Measurements from ENCODE around the gene CMTM1. TPM values are rescaled to one million over a fixed set of nuclear protein-coding genes. Genes with fewer than 3 reads are reported as not detected.

The CMTM1 gene
- total RNA-seq, 6 experiments from 2014 or later, result 0.69 to 1.6 (median 0.90) TPM; not detected in 1

GRCh38 chr16:66551348-66551759 is 14.9 kb upstream of the CMTM1 start:
- ATAC-seq (peak in 2 of 4 donors; percentile 9 to 11), DNase-seq (no peak)
- Histone ChIP-seq H3K27ac (peak overlapping the region; percentile 92 to 96 (median 93)), H3K9me3 (no peaks in the 10 kb centered on the region), H3K27me3 (no peaks in the 10 kb centered on the region), H3K4me1 (peaks cover 0 to 35% (median 3%) of the 10 kb centered on the region in 4 donors), H3K4me3 (no peak overlapping the region), H3K36me3 (no peaks in the 10 kb centered on the region)
- WGBS (ENCODE audit: insufficient coverage, low coverage, low lambda C conversion rate, missing lambda C conversion rate), result 40% methylated on average over 5 of the region's 6 CpGs
- intact Hi-C loops (cut with DNase I), result no loop called here
- TF ChIP-seq POLR2A (IDR thresholded peaks at IDR 0.05) (no peak), CTCF (IDR thresholded peaks at IDR 0.05) (peak in 2 of 4 donors; percentile 6 to 30)

- no peak for TF ChIP-seq CTCF (IDR thresholded peaks at IDR 0.05)
- TF ChIP-seq POLR2A (IDR thresholded peaks at IDR 0.05), result no peak
- intact Hi-C loops (cut with DNase I), result no loop called here
- Histone ChIP-seq H3K4me3 (peak overlapping the region; percentile 60 to 77 (median 66)), H3K4me1 (peaks cover 0 to 35% (median 3%) of the 10 kb centered on the region in 4 donors), H3K27me3 (no peaks in the 10 kb centered on the region), H3K27ac (peak overlapping the region; percentile 92 to 96 (median 93)), H3K9me3 (no peaks in the 10 kb centered on the region), H3K36me3 (no peaks in the 10 kb centered on the region)
- no peak for ATAC-seq
- 51% methylated on average over 4 of the region's 8 CpGs for WGBS (ENCODE audit: insufficient coverage, low coverage, low lambda C conversion rate, missing lambda C conversion rate)
- no peak for DNase-seq
Measured at GRCh38 chr16:66551788-66552285, 14.4 kb upstream of the CMTM1 start.

GRCh38 chr16:66552286-66553177 is 13.7 kb upstream of the CMTM1 start, which contains the start of gene CKLF:
TSS of gene CKLF (plus strand) at chr16:66552576. CDS start at chr16:66552716, 140 bp downstream.
- H3K9me3 ChIP-seq, result no peaks in the 10 kb centered on the region
- intact Hi-C loops (cut with DNase I), result no loop called here
- ATAC-seq, result peak; percentile 80 to 86 (median 83)
- peak within 1 kb of the TSS; percentile 60 to 77 (median 66) for H3K4me3 ChIP-seq
- TF ChIP-seq POLR2A (IDR thresholded peaks at IDR 0.05), result peak; percentile 91
- TF ChIP-seq CTCF (IDR thresholded peaks at IDR 0.05), result no peak
- peak; percentile 91 to 92 (median 91) for DNase-seq
- WGBS (ENCODE audit: insufficient coverage, low coverage, low lambda C conversion rate, missing lambda C conversion rate), result 11% methylated on average over 38 of the region's 63 CpGs
- no peaks in the 10 kb centered on the region for H3K27me3 ChIP-seq
- H3K36me3 ChIP-seq, result no peaks in the 10 kb centered on the region
- H3K27ac ChIP-seq, result peak within 1 kb of the TSS; percentile 92 to 96 (median 93)
- peaks cover 0 to 35% (median 3%) of the 10 kb centered on the region in 4 donors for H3K4me1 ChIP-seq

- Histone ChIP-seq H3K27ac (peak overlapping the region; percentile 92 to 96 (median 93)), H3K27me3 (no peaks in the 10 kb centered on the region), H3K4me1 (peaks cover 0 to 34% (median 3%) of the 10 kb centered on the region in 4 donors), H3K36me3 (no peaks in the 10 kb centered on the region), H3K4me3 (peak overlapping the region; percentile 60 to 77 (median 66)), H3K9me3 (no peaks in the 10 kb centered on the region)
- DNase-seq, result no peak
- ATAC-seq, result peak in 1 of 4 donors; percentile 22
- WGBS (ENCODE audit: insufficient coverage, low coverage, low lambda C conversion rate, missing lambda C conversion rate), result 20% methylated on average over 8 of the region's 8 CpGs
- intact Hi-C loops (cut with DNase I), result no loop called here
- TF ChIP-seq CTCF (IDR thresholded peaks at IDR 0.05) (no peak), POLR2A (IDR thresholded peaks at IDR 0.05) (no peak)
Measured at GRCh38 chr16:66553223-66553622, 13.0 kb upstream of the CMTM1 start.

Measured in right lobe of liver (tissue), 6 donors.